Islet precursor cell (in vitro differentiated cells): Measurements from ENCODE around the gene FKBP3.
"Not testable (repeated sequence)": the region's sequence is repeated elsewhere in the genome, so short reads cannot be mapped to it uniquely, and the experiment has no call there.

Experiments used
- DNase-seq: peaks from one replicate; pipeline ENCODE4 v3.0.0-alpha.2; 2018

FKBP3 gene

DNA sequence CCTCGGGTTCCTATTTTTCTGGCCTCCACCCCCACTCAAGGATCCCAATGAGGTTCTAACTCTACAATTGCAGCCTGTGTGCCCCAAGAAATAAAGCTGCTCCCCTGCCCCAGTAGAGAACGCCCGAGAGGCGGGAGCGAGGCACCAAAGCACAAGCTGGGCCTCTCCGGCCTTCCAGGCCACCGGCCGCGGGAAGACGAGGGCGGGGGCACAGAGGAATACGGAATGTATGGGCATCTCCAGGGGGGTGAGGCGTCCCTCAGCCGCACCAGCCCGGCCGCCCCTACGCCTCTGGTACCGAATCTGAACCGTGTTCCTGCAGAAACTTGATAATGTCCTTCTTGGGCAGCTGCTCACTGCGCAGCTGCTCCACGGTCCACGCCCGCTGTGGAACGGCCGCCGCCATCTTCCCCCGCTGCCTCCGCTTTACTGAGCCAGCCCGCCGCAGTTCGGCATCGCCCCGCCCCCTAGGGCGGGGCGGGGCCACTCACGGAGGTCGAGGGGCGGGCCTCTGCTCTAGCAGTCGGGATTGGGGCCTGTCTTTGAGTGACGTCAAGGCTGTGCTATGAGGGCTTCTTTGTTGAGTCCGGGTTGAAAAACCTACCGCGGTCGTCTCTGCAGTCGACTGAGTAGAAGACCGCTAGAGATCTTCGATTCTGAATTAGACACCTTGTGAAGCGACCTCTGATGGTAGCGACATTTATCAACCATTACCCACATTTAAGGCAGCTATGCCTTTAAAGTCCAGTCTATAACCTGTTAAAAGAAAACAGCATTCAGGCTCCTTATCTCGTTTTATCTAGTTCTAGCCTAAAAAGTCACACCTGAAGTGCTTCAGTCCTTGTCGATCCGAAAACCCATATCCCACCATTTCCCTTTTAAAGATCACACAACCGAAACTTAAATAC lies at the start of gene FKBP3:
Gene FKBP3 (minus strand): TSS at position 431 of the 908 bp plus-strand sequence. CDS start 25 bp downstream, at position 406.
- peak; percentile 99 for DNase-seq

DNA sequence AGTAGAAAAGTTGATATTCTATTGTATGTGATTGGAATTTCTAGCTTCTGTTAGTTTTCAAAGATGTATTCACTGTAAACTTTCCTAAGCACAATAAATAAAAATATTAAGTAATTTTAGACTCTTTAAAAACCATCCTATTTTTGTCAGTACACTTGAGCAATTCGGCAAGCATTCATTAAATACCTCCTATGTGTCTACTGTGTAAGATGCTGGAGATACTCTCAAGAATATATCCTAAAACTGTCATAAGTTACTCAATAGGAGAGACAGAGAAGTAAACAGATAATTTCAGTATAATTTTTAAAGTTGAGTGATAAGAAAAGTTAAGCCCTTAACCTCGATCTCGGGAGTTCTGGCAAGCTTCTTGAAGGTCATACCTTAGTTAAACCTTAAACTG lies 47.5 kb upstream of the FKBP3 start:
- no peak for DNase-seq

DNA sequence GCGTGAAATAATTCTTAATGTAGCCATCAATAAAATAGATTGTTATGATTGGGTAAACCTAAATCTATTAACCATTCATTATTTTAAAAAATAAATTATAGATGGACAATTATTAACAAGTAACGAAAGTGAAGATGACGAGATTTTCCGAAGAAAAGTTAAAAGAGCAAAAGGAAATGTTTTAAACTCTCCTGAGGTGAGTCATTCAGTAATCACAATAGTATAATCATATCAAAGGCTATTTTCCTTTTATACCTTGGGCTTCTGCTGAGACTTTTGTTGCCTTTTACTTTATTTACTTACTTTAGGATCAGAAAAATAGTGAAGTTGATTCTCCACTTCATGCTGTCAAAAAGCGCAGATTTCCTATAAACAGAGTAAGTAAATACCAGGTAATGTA lies 47.0 kb upstream of the FKBP3 start:
- DNase-seq: no peak

- no peak for DNase-seq
These were observed 42.8 kb upstream of the FKBP3 start for GRCh38 chr14:45177076-45177475.

GRCh38 chr14:45169906-45170305 lies 35.6 kb upstream of the FKBP3 start:
- DNase-seq: no peak

GRCh38 chr14:45156067-45156466 lies 21.8 kb upstream of the FKBP3 start:
- no peak for DNase-seq

DNA sequence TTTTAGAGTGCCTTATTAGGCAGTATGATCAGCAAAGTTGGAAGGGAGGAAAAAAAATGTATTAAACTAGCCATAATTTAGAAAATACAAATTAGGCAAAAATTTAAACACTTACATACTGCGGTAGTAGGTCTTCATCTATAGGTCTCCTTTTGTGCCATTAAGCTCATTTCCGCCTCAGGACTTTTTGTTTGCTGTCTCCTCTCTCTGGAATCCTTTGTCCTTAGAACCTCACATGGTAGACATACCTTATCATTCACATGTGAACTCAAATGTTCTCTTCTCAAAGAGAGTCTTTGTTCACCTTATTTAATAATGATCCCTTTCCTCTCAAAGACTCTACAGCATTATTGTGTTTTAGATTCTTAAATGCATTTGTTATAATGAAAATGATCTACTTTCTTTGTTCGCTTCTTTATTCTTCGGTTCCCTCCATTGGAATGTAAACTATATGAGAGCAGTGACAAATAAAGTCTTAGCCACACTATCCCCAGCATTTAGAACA lies 16.2 kb upstream of the FKBP3 start:
- DNase-seq: no peak

DNA sequence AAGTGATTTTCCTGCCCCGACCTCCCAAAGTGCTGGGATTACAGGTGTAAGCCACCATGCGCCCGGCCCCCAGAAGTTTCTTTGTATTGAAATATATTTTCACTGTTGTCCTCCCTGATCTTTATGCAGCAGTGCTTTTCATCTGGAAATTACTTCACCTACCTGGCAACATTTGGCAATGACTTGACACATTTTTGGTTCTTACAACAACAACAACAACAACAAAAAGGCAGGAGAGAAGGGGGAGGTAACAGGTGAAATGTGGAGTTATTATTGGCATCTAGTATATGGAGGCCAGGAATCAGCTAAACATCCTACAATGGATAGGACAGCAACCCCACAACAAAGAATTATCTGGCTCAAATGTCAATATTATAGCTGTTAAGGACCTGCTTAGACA lies 15.3 kb upstream of the FKBP3 start:
- DNase-seq: no peak

DNA sequence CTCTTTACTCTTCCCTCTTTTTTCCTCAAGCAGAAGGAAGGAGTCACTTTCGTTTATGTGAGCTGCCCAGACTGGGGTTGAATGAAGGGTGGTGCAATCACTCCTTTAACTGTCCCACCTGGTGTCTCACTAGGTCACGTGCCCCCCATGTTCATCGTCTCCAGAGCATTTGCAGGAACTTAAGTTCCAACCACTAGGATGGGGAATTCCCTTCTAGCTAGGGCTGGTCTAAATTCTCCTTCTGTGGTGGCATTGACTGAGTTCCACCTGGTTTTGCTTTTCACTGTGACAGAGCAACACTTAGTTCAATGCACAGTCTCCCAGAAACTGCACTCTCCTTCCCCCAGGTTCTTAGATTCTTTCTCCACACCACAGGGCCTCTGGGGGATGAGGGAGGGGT lies 10.9 kb upstream of the FKBP3 start:
- DNase-seq: no peak

GRCh38 chr14:45144658-45145057 lies 10.4 kb upstream of the FKBP3 start:
- DNase-seq: no peak

GRCh38 chr14:45142083-45142482 lies 7.8 kb upstream of the FKBP3 start:
- not testable (repeated sequence) for DNase-seq

DNA sequence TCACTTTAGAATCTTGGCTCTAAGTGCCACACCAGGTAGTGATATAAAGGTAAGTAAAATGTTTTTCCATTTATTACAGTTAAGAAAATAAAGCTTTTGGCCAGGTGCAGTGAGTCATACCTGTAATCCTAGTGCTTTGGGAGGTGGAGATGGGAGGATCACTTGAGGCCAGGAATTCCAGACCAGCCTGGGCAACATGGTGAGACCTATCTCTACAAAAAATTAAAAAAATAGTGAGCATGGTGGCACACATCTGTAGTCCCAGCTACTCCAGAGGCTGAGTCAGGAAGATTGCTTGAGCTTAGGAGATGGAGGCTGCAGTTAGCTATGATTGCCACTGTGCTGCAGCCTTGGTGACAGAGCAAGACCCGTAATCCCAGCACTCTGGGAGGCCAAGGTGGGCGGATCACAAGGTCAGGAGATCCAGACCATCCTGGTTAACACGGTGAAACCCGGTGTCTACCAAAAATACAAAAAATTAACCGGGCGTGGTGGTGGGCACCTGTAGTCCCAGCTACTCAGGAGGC lies 6.4 kb upstream of the FKBP3 start:
- DNase-seq: no peak

GRCh38 chr14:45136399-45136798 lies 2.1 kb upstream of the FKBP3 start:
- no peak for DNase-seq

GRCh38 chr14:45135659-45136395 lies 1.5 kb upstream of the FKBP3 start, which contains the start of gene FANCM:
TSS of gene FANCM (plus strand) at chr14:45135930. CDS start at chr14:45136032, 102 bp downstream.
- peak; percentile 96 for DNase-seq

- DNase-seq: no peak
These were observed 875 bp upstream of the FKBP3 start for GRCh38 chr14:45135156-45135555.

DNA sequence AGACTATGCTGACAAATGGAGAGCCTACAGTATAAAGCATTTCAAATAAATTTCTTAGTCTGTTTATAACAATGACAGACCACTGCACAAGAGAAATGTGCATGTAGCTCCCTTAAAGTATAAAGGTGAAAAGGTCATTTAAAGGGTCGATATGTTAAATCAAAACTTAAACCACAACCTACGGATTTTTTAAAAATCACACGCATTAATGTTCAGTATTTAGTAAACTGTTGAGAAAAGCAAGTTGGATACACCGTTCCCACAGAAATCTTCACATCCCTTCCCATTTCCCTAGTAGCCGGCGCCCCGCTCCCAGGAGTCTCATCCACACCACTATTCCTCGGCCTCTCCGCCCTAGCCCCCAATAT lies 614 bp downstream of the FKBP3 start:
- DNase-seq: no peak

DNA sequence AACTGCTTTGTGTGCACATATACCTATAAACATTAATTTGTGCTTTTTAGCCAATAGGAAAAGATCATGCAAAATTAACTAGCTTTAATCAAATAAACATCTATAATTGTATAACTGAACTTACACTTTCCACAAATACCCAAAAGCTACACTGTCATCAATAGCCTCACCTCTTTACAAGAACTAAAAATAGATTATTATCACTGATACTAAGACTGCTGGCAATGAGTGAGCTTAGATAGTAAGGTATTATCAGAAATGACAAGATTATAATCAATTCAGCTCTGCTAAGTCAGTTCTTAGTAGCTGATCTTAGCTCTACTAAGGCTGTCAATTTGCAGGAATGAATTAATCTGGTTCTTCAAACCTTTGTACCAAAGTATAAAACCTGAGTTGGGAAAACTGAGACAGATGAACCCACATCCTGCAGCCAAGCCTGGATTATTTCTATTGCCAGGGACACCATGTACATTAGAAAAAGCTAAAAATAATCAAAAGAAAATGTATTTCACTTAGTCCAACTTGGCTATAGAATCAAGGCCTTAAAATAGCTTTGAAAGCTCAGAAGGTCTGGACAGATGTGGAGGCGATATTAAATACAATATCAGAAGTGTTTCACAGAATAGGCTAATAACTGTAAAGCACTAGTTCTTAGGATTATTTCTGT lies 5.2 kb downstream of the FKBP3 start:
- DNase-seq: no peak

DNA sequence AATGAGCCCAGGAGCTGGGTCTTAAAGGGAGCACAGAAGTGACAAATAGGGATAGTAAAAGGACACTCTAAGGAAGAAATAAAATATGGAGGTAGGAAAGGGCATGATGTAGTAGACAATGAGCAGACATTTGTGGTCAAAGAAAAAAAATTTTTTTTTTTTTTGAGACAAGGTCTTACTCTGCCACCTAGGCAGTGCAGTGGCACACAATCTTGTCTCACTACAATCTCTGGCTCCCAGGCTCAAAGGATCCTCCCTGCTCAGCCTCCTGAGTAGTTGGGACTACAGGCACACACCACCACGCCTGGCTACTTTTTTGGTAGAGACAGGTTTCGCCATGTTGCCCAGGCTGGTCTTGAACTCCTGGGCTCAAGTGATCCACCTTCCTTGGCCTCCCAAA lies 8.5 kb downstream of the FKBP3 start:
- no peak for DNase-seq

GRCh38 chr14:45123271-45123670 lies 11.0 kb downstream of the FKBP3 start:
- DNase-seq: no peak

DNA sequence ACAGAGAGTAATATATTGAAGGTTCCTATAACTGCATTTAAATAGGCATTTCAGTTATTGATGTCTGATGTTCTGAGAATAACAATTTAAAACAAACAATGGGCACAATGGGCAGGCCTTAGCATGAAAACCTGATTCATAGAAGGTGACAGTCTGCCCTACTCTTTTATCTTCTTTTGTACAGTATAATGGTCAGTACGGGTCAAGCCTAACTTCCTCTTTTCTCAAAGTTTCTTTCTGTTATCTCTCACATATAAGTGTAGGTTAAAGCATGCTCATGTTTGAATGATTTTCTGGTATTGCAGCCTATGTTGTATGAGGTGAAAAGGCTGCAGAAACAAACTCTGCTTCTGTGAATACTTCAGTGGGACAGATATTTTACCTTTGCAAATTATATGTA lies 14.2 kb downstream of the FKBP3 start:
- no peak for DNase-seq

GRCh38 chr14:45118594-45118993 lies 15.7 kb downstream of the FKBP3 start:
- DNase-seq: no peak

- no peak for DNase-seq
These were observed 20.0 kb downstream of the FKBP3 start for GRCh38 chr14:45114327-45114726.
